Stimulated activated CD8-positive, alpha-beta memory T cell treated with anti-CD3 and anti-CD28 coated beads, Interleukin-7, amount 100 ng/mL, for 48 hours (primary cell): ENCODE results near the gene PARD3.

Source experiments
- DNase-seq, 2 donors: peaks; one replicate each; pipeline ENCODE4 v3.0.0-alpha.2; 2020; ENCODE audit warnings: low read depth in 1 of 2; ENCODE audit errors: extremely low read depth in 1 of 2

The PARD3 gene

DNA sequence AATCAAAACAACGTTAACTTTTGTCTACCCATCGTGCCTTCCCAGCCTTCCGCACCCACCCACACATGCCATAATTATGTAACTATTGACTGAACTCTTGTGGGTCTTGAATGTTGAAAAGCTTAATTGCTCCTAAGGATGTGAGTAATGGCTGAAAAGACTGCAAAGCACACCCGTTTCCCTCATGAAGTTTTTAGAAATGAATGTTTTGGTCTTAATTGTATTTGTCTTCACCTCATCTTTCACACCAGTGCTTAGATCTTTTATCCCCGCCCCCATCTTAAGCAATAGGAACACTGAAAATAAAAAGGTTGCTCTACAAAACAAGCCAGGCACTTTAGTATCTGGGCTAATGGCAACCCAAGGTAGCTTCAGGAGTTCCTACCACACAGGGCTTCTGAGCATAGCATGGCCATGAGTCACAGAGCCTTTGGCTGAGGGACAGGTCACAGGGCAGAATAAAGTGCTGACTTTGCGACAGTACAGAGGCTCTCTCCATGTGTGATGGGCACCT lies 690.5 kb downstream of the PARD3 start:
- DNase-seq = no peak

DNA sequence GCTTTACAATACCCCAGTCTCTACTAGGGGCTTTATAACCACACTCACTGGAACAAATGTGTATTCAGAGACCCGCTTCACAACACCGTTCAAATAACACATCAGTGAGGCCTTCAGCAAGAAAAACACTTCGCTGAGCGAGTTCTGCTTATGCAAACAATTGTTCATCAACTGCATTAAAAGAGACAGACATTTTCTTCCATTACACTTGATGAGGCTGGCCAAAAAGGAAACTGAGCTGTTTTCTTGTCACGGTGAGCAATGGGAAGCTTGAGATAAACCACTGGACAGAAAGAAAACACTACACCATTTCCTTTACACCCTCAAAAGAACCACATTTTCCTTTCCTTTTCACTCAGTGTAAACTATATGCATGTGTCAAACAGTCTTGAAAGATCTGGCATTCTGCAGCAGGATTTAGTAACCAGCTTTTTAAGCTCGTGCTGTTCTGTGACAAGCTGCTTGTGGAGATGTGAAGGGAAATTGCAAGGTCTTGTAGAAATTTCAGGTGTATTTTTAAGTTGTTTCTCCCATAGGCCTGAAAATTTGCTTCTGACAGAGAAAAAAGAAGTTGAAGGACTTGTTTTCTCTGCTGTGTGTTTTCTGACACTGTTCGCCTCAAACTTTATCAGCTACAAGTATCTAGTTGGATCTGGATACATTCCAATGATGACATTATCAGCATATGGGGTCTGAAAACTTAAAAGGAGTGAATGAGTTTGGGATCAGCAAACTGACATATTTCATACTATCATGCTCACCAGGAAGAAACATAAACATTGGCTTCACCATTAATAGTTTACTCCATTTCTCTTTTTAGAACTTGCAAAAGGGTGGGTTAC lies 693.1 kb downstream of the PARD3 start:
- no peak for DNase-seq

DNA sequence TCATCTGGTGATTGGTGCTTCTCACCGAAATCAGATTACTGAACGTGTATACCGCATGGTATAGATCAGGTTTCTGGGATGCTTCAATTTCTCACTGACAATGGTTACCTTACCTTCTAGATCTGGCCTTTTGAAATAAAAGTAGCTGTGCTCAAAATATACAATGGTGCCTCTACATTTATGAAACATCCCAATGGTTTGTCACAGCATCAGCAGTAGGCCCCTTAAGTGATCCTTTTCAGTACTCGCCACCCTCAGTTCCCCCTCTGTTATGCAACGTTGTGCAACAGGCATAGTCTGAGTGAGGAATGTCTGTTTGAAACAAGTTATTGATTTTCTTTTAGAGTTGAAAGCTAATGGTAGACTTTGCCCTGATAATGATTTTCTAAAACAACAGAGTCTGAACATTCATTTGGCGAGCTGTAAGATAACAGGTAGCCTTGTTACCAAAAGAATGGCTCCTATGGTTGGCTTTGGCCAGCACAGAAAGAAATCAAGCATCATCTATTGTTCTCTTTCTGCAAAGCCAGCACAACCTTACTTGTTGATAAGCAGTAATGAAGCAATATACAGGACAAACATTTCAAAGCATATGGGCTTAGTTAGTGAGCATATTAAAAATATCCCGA lies 693.9 kb downstream of the PARD3 start:
- no peak for DNase-seq

DNA sequence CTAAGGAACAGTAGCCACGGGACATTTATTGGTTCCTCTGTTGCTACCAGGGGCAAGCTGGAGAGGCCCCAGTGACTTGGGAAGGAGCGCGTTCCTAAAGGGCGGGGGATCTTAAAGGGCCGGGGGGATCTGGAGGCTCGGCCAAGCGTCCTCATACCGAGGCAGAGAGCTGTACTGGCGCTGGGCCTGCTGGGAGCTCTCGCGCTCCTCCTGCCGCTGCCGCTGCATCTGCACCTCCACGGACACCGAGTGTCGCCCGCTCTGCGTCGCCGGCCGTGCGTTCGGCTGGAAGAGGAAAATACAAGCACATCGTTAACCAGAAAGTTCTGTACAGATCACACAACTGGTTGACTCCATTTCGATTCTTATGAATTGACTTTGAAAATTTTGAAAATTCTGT lies 695.6 kb downstream of the PARD3 start:
- DNase-seq = no peak

DNA sequence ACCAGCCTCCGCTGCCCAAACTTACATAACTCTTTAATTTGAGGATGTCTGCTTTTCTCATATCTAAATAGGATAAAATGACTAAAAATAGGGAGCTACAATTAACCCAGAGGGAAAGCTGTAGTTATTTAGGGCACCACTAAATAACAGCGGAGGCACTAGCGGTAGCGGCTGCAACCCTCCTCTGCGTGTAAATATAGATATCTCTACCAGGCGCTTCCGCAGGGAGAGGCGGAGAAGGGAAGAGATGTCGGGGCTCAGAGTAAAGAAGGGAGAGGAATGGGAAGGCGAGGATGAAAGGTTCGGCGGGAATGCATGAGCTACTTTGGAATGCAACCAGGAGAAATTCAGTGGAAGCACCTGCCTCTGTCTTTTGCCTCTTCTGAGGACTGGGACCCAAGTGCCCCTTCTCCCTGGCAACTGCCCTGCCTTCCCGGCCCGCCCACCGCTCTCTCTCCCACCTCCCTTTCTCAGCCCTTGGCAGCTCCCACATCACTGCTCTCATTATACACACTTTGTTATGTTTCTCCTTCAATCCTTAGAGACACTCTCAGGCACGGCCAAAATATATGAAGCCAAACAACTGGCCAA lies 698.3 kb downstream of the PARD3 start:
- DNase-seq = no peak

DNA sequence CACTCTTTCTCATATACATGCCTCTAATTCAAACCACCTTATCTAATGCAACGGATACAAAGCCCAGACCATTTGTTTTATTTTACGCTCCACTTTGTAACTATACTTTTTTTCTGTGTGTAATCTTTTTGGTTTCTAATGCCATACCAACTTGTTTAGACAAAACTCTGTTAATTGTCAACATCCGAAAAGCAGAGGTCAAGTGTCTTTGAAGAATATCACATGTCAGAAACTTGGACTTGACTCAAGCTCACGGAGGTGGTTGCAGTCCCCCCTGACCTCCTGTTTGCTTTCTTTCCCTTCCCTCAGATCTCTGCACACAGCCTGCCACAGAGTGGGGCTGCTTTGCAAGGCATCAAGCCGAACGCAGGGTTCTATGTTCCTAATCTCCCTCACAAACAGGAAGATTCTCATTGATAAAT lies 698.9 kb downstream of the PARD3 start:
- no peak for DNase-seq

DNA sequence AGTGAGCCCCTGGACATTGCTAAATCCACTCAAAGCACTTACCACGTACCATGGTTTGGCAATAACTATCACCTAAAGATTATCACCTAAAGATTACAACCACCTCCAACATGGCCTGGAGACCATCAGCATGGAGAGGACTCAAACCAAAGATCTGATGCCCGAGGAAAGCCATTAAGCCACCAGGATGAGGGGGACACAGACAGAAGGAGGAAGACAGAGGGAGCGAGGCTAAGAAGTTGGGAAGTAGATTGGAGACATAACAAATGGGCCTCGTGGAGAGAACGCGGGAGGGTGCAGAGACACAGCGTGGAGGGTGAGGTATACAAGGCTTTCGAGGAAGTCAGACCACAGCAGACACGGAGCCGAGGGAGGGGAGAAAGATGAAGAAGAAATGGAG lies 700.2 kb downstream of the PARD3 start:
- no peak for DNase-seq

DNA sequence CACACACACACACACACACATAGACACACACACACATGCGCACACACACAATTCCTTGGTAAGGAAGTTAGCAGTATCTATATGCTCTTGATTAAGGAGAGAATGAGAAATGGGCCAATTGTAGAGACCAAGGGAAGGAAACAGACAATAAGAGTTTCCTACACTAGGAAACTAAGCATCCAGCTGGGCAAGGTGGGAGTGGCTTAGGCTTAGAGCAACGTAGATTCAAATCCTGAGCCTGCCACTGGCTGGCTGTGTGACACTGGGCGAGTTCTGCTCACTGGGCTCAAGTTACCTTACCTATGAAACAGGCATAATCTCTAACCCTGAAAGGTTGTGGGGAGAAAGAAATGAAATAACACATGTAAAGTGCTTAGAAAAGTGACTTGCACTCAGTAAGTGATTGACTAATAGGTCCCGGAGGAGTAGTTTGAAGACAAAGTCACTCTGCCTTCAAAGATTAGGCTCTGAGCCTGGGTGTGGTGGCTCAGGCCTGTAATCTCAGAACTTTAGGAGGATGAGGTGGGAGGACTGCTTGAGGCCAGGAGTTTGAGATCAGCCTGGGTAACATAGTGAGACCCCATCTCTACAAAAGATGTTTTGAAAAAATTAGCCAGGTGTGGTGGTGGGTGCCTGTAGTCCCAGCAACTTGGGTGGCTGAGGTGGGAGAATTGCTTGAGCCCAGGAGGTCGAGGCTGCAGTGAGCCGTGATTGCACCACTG lies 701.4 kb downstream of the PARD3 start:
- DNase-seq = no peak

DNA sequence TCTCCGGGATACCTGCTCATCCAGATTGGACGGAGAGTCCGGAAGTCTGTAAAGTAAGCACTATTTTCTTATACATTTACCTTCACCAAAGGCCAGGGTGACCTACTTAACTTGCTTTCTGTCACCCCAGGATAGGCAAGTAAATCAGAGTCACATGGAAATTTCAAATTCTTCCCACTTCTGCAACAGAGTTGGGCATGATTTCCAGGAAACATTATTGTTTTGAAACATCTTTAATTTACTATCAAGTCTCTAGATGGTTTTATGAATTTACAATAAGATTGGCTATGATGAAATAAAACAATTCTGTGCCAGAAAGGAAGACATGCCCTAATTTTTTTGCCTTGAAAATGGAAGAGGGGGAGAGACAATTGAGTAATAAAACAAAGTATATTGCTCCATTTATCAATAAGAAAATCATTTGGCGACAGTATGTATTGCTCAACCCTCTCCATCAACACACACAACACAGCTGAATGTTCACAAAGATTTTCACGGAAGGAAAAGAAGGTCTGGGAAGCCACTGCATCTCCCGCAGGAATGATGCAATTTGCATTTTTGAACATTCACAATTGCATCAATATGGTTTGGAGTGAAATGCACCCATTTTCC lies 702.8 kb downstream of the PARD3 start:
- DNase-seq = no peak

DNA sequence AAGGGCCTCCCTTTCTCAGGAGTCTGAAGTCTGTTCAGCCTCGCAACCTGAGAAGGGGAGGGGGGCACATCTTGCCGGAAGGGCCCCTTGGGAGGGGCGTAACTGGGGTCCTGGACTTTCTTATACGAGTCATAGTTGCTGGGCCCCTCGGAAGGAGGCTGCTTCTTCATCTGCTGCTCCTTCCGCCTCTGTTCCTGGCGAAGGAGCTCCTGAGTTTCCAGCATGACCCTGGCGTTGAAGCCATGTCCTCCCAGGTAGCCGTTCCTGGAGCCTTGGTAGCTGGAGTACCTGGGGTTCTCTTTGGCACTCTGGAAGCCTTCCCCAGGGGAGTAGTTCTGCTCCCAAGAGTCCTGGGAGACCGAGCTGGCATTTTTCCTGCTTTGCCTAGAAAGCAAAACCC lies 703.9 kb downstream of the PARD3 start:
- DNase-seq = no peak

DNA sequence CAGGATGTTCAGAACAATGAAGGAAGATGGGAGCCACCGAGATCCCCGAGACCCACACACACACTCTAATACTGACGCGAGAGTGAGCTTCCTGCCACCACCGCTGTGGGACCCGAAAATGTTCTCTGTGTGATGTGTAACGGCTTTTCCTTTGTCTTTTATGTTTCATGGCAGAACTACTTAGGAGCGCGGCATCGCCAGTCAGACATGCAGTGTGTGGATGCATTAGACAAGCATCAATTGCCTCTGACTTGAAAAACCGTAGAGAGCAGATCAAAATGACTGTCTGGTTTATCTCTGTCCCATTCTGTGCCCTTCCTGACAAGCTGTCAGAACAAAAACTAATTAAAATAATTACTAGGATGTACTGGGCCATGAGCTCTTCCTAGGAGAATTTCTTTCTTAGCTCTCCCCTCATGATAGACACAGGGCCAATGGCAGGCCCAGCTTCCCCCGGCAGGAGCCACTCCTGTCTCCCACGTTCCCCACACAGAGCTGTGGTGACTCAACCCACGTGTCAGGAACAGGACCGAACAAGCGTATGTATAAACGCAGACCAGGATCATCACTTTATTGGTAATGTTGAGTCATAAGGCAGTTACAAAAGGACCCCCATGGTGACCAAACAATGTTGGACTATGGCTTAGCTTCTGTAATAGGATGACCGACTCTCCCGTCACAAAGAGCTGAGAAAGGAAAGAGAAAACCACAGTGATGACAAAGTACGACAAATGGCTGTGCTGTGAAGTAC lies 705.0 kb downstream of the PARD3 start:
- DNase-seq = no peak

DNA sequence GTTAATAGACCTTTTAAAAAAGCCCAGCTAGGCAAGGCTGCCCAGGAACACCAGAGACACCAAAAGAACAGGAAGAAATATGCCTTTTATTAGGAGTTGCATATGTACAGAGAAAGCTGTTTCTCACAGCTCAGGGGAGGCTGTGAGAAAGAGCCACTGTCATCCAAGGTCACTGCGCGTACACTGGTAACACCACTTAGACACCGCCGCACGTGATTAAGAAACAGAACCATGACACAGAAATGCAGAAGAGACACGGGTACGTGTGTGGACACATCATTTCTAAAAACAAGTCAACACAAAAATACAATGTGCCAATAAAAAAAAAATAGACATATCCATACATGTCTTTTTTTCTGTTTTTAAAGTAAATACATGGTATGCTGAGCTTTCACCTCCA lies 705.6 kb downstream of the PARD3 start:
- DNase-seq = no peak

DNA sequence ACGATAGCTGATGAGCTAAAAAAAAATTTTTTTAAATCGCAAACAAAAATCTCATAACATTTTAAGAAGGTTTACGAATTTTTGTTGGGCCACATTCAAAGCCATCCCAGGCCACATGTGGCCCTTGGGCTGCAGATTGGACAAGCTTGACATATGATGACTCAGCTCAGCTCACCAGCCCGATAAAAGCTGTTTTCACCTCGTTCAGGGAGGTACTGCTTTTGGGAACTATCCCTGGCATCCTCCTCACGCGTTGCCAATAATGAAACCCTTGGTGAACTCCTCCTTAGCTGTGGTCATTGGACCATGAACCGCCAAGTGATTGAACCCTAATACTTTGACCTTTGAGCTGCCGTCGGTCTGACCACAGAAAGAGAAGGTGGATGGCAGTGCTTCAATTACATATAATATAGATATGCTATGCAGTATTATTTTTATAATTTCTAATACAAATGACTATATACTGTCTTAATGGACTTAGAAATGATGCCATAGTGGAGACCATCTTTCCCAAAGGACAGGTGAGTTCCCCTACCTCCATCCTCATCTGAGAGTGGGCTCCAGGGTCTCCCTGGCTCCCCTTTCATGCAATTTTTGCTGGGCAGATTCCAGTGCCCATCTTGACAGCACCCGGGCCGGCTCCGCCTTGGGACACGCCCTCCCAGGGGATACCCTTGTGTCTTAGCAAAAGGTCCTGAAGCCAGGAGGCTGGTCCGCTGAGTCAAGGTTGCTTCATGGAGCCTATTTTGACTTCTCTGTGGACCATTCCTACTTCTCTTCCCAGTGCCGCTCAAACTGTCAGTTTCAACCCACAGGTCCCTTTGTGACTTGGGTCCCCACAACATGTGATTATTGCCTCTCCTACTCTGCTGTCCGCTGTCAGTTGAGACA lies 707.2 kb downstream of the PARD3 start:
- no peak for DNase-seq

DNA sequence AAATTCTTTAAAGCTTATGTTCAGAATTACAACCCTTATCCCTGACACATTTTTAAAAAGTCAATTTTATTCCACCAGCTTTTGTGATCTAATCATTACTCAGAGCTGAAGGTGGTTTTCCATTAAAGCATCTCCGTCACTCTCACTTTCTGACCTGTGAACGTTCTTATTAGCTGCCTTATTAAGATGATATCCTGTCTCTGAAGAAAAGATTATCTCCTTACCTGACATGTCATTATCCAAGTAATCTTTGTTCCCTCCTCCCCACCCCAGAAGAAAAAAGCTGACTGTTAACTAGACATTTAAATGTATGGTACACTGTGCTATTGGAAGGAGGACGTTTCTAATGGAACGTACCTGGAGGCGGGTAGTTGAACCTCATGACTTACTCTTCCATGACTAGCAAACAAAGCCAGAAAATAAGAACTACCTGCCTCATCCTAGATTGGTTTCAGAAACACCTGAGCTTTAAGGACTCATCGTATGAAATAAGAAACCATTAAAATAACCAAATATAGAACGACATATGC lies 708.7 kb downstream of the PARD3 start:
- DNase-seq = no peak

DNA sequence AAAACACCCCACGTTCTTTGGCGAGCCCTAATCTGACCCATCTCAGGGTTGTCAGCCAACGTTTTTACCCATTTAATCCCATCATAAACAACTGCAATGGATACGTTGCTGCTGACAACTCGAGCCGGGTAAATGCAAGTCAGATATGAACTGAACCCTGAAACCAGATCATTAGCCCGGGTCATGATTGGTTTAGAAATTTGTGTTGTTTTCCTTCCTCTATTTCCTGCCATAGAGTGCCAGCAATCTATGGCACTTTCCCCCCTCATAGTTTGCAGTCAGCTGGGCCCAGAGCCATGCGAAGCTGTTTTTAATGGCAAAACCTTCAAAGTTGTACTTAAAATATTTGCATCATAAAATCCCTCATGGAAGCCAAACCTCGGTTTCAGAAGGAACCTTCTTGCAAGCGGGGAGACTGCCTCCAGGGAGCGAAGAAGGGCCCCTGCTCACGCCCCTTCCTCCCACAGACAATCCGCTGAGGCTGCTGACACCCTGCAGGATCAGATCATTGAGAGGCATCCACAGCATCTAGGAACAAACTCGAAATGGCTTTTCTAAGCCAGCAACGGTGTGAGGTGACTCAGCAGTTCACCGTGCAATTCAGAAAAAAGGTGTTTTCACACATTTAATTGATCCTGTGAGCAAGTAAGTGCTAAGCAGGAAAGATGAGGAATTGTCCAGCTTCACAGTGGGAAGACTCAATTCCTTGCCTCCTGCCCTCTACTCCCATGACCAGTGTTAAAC lies 710.1 kb downstream of the PARD3 start:
- DNase-seq = no peak

DNA sequence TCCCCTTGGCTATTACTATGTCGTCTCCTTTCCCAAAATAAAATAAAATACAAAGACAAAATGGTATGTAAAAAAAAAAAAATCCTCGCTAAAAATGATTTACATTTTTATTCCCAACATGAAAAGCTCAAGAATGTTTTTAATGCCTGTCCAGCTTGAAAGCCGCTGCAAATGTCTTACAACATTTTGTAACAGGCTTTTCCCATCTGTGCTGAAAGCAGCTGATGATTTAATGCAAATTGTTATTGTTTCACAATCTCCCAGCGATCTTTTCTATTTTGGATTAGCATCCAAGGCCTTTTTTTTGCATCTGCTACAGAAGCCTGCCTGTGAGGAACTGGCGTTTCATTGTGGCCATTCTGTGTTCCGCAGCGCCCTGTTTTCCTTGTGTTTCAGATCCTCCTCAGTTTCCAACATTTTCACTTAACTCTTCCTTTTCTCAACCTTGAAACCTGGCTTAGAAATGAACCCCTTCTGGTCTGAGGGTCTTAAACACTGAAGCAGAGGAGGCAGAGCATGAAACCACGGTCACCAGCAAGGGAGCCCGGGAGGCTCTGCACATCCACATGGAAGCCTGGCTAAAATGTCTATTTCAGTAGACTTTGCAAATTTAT lies 712.1 kb downstream of the PARD3 start:
- no peak for DNase-seq

DNA sequence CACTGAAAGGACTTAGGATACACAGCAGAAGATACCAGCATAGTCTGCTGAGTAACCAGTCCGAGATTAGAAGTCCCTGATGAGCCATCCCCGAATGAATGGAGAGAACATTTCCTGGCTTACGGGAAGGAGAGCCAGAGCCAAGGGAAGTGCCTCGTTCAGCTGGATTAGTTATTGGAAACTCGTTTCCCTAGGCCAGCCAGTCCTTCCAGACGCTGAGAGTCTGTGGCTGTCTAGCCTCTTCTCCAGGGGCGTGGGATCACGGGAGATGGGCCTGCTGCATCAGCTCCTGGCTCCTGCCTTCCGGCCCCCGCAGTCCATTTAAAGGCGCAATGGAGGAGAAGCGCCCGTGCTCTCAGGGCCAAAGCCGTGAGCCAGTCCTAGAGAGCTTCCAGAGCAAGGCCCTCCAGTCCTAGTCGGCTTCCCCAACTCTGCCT lies 712.8 kb downstream of the PARD3 start:
- DNase-seq = no peak

DNA sequence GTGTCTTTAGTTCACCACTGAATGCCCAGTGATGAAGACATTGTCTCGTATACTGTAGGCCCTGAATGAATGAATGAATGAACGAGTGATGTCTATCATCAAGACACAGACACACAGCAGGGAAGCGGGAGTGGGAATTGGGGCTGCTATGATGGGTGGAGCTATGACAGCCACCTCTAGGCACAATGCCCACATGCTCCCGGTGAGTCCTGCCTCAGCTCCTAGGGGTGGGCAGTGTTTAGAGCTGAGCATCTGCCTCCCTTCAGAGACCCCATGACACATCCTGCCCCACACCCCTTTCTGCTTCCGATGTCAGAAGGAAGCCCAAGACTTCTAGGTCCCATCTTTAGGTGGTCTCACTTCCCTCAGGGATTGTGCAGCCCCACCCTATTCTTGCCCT lies 714.1 kb downstream of the PARD3 start:
- no peak for DNase-seq
